ENCODE results near the gene WWP2.
"Not testable (repeated sequence)": the region's sequence is repeated elsewhere in the genome, so short reads cannot be mapped to it uniquely, and the experiment has no call there.

The WWP2 gene

DNA sequence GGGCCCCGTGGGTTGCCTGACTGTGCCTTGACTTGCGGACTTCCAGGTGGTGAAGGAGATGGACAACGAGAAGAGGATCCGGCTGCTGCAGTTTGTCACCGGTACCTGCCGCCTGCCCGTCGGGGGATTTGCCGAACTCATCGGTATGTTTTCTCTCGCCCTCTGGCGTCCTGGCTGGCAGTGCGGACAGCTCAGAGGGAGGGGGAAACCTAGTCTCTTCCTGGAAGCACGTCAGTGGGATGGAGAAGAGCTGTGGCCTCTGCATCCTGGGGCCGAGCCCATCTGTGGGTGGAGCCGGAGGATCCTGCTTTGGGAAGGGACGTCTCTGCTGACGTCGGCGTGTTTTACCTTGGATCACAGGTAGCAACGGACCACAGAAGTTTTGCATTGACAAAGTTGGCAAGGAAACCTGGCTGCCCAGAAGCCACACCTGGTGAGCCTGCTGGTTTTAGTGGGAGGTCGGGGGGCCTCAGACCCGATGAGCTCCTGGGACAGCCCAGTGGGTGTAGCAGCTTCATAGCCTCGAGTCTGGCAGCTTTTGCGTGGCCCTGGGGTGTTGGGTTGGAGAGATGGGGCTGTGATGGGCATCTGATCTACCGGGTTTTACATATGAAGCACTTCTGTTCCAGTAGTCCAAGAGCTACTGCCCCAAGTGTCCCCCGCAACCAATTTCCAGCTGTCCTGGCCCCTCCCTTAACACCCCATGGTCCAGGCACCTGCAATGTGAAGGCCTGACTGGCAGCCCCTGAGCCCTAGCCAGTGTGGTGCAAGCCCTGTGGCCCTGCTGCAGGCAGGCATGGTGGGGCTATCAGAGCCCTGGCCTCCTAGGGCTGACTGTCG lies 177.1 kb downstream of the WWP2 start:
- no peak overlapping the region for H3K4me3 ChIP-seq (ENCODE audit: control insufficient read depth, low read depth, low read length)
- DNase-seq (ENCODE audit: low read depth): no peak
- no peak for TF ChIP-seq CTCF (IDR thresholded peaks at IDR 0.05; ENCODE audit: control insufficient read depth, insufficient read depth, low read depth, low read length, missing control alignments)

DNA sequence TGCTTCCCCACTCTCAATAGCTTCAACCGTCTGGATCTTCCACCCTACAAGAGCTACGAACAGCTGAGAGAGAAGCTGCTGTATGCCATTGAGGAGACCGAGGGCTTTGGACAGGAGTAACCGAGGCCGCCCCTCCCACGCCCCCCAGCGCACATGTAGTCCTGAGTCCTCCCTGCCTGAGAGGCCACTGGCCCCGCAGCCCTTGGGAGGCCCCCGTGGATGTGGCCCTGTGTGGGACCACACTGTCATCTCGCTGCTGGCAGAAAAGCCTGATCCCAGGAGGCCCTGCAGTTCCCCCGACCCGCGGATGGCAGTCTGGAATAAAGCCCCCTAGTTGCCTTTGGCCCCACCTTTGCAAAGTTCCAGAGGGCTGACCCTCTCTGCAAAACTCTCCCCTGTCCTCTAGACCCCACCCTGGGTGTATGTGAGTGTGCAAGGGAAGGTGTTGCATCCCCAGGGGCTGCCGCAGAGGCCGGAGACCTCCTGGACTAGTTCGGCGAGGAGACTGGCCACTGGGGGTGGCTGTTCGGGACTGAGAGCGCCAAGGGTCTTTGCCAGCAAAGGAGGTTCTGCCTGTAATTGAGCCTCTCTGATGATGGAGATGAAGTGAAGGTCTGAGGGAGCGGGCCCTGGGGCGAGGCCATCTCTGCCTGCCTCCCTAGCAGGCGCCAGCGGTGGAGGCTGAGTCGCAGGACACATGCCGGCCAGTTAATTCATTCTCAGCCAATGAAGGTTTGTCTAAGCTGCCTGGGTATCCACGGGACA lies 177.9 kb downstream of the WWP2 start:
- no peak overlapping the region for H3K4me3 ChIP-seq (ENCODE audit: control insufficient read depth, low read depth, low read length)
- no peak for TF ChIP-seq CTCF (IDR thresholded peaks at IDR 0.05; ENCODE audit: control insufficient read depth, insufficient read depth, low read depth, low read length, missing control alignments)
- no peak for DNase-seq (ENCODE audit: low read depth)

DNA sequence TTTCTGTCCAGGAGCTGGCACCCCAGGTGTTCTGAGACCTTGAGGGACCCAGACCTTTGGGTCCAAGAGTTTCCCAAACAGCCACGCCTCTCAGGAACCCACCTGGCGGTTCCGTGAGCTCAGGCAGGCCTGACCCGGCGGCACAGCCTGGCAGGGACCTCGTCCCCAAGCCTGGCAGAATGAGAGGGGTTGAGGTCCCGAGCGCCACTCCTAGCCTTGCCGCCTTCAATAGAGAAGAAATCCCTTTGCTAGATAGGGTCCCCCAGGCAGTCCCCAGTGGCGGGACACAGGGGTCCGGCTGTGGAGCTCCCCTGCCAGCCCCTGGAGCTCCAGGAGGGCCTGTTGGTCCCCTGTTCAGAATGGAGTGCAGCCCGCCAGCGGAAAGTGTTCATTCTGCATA lies 178.5 kb downstream of the WWP2 start:
- H3K4me3 ChIP-seq (ENCODE audit: control insufficient read depth, low read depth, low read length): no peak overlapping the region
- DNase-seq (ENCODE audit: low read depth): no peak
- TF ChIP-seq CTCF (IDR thresholded peaks at IDR 0.05; ENCODE audit: control insufficient read depth, insufficient read depth, low read depth, low read length, missing control alignments): no peak

- no peak for DNase-seq (ENCODE audit: low read depth)
- no peak for TF ChIP-seq CTCF (IDR thresholded peaks at IDR 0.05; ENCODE audit: control insufficient read depth, insufficient read depth, low read depth, low read length, missing control alignments)
- H3K4me3 ChIP-seq (ENCODE audit: control insufficient read depth, low read depth, low read length): no peak overlapping the region
Observed at GRCh38 chr16:69941251-69942098, 179.3 kb downstream of the WWP2 start.

- no peak for TF ChIP-seq CTCF (IDR thresholded peaks at IDR 0.05; ENCODE audit: control insufficient read depth, insufficient read depth, low read depth, low read length, missing control alignments)
- H3K4me3 ChIP-seq (ENCODE audit: control insufficient read depth, low read depth, low read length): no peak overlapping the region
Observed at GRCh38 chr16:69942099-69942491, 180.0 kb downstream of the WWP2 start.

GRCh38 chr16:69942627-69943170 lies 180.6 kb downstream of the WWP2 start:
- TF ChIP-seq CTCF (IDR thresholded peaks at IDR 0.05; ENCODE audit: control insufficient read depth, insufficient read depth, low read depth, low read length, missing control alignments): no peak
- DNase-seq (ENCODE audit: low read depth): no peak
- no peak overlapping the region for H3K4me3 ChIP-seq (ENCODE audit: control insufficient read depth, low read depth, low read length)

More at GRCh38 chr16:69942099-69942491, 180.0 kb downstream of the WWP2 start:
- DNase-seq (ENCODE audit: low read depth): no peak

- not testable (repeated sequence) for DNase-seq (ENCODE audit: low read depth); H3K4me3 ChIP-seq (ENCODE audit: control insufficient read depth, low read depth, low read length)
Observed at GRCh38 chr16:69943241-69944036, 181.3 kb downstream of the WWP2 start.

DNA sequence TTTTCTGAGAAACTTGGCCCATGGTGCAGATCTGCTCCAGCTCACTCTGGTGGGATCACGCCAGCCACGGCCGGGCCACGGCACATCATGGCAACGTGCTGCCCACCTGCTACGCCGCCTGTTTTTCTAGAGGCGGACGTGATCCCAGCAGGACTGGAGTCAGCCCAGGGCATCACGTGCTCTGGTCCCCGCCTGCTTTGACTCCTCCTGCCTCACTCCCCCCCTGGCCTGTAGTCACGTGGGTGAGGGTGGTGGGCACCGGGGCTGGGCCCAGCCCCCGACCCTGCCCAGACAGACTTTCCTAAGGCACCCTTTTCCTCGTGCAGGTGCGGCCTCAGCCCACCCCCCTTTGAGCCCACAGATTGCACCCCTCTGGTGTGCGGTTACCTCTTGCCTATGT lies 188.3 kb downstream of the WWP2 start:
- DNase-seq (ENCODE audit: low read depth): not testable (repeated sequence)

More for the DNA sequence above, 188.3 kb downstream of the WWP2 start:
- H3K4me3 ChIP-seq (ENCODE audit: control insufficient read depth, low read depth, low read length): not testable (repeated sequence)

Measured in AG09309 (cell line).